ENCODE measurements around the gene YJU2.

YJU2 gene

DNA sequence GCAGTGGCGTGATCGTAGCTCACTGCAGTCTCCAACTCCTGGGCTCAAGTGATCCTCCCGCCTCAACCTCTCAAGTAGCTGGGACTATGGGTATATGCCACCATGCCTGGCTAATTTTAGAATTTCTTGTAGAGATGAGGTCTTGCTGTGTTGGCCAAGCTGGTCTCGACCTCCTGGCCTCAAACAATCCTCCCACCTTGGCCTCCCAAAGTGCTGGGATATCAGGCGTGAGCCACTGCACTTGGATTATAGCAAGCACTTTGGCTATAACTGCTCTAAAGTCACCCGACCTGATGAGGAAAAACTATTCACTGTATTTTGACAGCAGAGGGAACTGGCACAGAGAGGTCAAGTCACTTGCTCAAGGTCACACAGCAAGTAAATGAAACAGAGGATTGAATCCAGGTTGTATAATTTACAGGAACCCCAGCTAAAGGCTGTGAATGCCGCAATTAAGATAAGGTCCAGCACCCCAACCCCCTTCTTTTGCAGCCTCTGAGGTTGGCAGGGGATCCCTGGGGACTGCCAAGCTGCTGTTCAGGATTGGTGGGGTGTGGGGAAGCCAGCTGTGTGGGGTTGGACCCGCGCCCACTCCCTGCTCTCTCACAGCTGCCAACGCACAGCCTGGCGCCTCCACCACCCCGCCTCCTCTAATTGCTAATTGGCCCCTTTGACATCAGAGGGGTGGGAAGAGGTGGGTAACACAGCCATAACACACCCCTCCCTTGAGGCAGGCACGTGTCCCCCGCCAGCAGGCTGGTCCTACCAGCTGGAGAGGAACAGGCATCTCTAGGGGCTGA is 49.3 kb downstream of the YJU2 start:
- FAIRE-seq, result no peak
- no peak for DNase-seq (ENCODE audit: insufficient read length, low spot score)

DNA sequence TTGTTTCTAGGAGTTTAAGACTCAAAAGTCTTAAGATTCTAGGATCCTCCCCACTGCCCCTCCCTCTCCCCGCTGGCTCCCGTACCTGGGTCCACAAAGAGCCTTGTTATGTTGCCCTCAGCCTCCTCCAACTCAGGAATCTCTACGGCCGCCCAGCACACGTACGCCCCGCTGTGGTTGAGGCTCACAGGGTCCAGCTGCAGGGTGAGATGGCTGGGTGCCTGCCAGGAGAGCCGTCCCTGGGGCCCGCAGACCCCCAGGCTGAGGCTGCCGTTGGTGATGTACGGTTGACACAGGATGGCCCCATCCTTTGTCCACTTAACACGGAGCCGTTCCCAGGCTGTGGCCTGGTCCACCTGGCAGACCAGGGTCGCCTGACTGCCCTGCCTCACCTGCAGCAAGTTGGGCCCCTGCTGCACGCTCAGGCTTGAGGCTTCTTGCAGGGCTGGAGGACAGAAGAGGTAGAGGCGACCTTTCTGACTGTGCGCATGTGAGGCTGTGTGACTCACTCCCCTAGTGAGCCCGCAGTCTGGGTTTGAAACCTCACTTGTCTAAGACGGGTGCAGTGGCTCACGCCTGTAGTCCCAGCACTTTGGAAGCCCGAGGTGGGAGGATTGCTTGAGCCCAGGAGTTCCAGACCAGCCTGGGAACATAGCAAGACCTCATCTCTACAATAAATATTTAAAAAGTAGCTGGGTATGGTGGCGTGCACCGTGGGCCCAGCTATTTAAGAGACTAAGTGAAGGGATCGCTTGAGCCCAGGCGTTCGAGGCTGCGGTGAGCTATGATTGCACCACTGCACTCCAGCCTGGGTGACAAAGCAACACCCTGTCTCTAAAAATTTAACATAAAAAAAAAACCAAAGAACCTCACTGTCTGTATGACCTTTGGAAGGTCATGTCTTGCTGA is 51.3 kb downstream of the YJU2 start:
- no peak for FAIRE-seq

DNA sequence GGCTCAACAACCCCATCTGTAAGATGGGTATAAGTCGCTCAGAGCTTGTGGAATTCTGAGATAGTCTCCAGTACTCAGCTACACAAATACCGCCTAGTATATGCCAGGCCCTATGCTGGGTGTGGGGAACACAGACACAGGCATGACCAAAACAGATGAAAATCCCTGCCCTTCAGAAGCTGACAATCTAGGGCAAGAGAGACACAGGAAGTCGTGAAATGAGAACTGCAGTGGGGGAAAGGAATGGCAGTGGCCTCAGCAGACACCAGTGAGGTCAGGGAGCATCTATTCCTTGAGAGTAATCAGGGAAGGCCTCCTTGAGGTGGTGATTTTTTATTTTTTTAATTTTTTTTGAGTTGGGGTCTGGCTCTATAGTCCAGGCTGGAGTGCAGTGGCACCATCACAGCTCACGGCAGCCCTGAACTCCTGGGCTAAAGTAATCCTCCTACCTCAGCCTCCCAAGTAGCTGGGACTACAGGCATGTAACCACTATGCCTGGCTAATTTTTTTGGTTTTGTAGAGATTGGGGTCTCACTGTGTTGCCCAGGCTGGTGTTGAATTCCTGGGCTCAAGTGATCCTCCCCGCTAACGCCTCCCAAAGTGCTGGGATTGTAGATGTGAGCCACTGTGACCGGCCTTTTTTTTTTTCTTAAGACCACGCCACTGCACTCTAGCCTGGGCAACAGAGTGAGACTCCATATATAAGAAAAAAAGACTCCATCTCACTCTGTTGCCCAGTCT is 52.1 kb downstream of the YJU2 start:
- FAIRE-seq (no peak), DNase-seq (ENCODE audit: insufficient read length, low spot score) (no peak)

More for the DNA sequence above, 51.3 kb downstream of the YJU2 start:
- no peak for DNase-seq (ENCODE audit: insufficient read length, low spot score)

- DNase-seq (ENCODE audit: insufficient read length, low spot score), result no peak
Measured at GRCh38 chr19:4300589-4300988, 53.7 kb downstream of the YJU2 start.

GRCh38 chr19:4301590-4302242 is 54.8 kb downstream of the YJU2 start:
- no peak for DNase-seq (ENCODE audit: insufficient read length, low spot score)
- FAIRE-seq, result no peak

More at GRCh38 chr19:4300589-4300988, 53.7 kb downstream of the YJU2 start:
- no peak for FAIRE-seq

GRCh38 chr19:4302243-4302640 is 55.4 kb downstream of the YJU2 start, which contains the start of gene TMIGD2:
TMIGD2 (minus strand) TSS chr19:4302389; CDS start chr19:4302385, 4 bp downstream.
- DNase-seq (ENCODE audit: insufficient read length, low spot score) (no peak), FAIRE-seq (no peak)

DNA sequence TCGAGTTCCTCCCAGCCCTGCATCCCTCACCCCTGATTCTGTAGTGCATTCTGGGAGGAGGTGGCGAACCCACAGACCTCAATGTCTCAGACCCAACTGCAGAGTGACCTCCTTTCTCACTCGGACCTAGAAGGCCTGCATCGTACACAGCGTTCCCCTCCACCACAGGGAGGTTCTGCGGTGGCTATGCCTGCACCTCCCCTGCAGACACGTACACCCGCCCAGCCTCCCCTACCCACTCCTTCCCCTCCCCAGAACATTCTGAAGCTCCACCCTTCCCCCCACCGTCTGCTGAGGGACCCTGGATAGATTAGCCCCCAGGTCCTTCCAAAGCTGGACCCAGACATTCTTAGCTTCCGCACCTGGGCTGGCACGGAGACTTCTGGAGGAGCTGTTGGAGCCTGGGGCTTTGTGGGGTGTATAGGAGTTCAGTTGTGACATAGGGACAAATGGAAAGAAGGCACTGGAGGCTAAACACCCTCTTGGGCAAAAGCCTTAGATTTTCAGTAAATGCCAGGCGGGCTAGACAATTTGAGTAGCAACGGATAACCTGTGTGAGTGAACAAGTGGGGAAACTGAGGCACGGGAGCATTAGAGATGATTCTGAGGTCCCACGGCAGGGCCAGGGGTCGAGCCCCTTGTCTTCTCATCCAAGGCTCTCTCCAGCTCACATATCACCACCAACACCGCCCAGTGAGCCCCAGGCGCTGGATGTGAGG is 57.1 kb downstream of the YJU2 start:
- DNase-seq (ENCODE audit: insufficient read length, low spot score), result no peak
- FAIRE-seq, result no peak

- FAIRE-seq, result peak; percentile 66
- peak; percentile 94 for DNase-seq (ENCODE audit: insufficient read length, low spot score)
Measured at GRCh38 chr19:4304538-4305256, 57.8 kb downstream of the YJU2 start, which contains the start of gene FSD1. FSD1 (plus strand) TSS chr19:4304598; CDS start chr19:4304747, 149 bp downstream.

DNA sequence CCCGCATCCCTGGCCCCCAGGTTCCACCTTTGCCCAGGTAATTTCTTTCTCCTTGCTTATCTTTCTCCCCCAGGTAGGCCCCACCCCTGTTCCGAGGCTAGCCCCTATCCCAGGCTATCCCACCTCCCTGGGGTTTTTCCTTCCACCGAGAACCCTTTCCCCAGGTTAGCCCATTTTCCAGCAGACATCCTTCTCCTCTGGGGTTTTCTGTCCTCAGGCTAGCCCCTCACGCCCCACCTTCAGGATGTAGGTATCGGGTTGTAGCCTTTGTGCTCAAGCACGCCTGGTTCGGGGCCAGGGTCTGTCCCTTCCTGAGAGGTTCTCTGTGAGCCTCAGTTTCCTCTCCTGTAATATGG is 58.4 kb downstream of the YJU2 start:
- FAIRE-seq (no peak), DNase-seq (ENCODE audit: insufficient read length, low spot score) (no peak)

- FAIRE-seq (no peak), DNase-seq (ENCODE audit: insufficient read length, low spot score) (no peak)
Measured at GRCh38 chr19:4305659-4306058, 58.8 kb downstream of the YJU2 start.

GRCh38 chr19:4310247-4311121 is 63.6 kb downstream of the YJU2 start:
- no peak for FAIRE-seq
- DNase-seq (ENCODE audit: insufficient read length, low spot score), result no peak

- no peak for FAIRE-seq
- DNase-seq (ENCODE audit: insufficient read length, low spot score), result no peak
Measured at GRCh38 chr19:4313847-4314490, 67.1 kb downstream of the YJU2 start.

GRCh38 chr19:4316956-4317355 is 70.1 kb downstream of the YJU2 start:
- DNase-seq (ENCODE audit: insufficient read length, low spot score) (no peak), FAIRE-seq (no peak)

DNA sequence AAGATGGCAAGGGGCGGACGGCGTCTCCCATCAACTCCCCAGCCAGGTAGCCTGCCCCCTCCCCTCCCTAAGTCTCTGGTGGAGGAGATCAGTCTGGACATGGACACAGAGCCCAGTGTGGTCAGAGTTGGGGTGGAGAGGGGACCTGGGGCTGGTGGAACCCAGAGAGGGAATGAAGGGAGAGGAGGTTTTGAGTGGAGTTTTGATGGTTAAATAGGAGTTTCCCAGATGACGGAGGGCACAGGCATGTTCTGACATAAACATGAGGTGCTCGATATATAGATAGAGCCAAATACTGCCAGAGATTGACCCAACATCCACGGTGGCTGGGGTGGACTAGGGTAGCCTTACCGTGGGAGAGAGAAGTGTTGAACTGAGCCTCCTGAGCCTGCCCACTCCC is 71.6 kb downstream of the YJU2 start:
- FAIRE-seq (no peak), DNase-seq (ENCODE audit: insufficient read length, low spot score) (no peak)
